Non-pigmented ciliary epithelial cell (primary cell): ENCODE results near the gene MYL10.

Experiments
- DNase-seq: peaks from one replicate; pipeline ENCODE4 v3.0.0-alpha.2; 2010; ENCODE audit warnings: low read depth

MYL10 gene

DNA sequence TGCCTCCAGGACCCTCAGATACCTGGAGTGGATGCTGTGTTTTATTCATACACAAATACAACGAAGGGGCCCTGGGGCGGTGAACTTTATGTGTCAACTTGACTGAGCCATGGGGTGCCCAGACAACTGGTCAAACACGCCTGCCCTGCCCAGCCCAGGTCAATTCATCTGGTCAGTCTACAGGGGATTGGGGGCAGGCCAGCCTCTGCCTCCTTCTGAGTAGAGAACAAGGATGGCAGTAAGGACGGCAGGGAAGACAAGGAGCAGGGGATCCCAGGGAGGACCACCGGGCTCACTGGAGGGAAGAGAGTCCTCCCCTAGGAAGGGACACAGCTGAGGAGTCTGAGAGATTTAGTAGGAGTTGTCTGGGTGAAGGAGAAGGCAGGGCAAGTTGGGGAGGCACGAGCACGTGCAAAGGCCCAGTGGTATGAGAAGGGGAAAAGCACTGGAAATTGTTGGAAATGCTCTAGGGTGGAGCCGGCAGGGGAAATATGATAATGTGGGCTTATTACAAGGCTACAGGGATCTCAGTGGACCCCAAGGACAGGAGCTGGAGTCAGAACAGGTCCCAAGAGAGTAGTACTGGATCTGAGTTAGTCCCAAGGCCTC lies 63.4 kb downstream of the MYL10 start:
- no peak for DNase-seq

DNA sequence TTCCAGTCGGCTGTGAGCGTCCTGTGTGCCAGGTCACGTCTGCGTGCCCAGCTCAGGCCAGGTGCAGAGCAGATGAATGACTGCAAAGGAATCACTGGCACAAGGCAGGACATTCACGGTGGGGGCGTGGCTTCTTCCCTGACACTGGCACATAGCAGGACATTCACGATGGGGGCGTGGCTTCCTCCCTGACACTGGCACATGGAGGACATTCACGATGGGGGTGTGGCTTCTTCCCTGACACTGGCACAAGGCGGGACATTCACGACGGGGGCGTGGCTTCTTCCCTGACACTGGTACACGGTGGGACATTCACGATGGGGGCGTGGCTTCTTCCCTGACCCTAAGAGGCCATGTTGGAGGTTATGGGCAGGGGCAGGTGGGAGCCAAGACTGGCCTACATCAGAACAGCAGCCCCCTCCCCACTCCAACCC lies 64.3 kb downstream of the MYL10 start:
- DNase-seq = no peak

DNA sequence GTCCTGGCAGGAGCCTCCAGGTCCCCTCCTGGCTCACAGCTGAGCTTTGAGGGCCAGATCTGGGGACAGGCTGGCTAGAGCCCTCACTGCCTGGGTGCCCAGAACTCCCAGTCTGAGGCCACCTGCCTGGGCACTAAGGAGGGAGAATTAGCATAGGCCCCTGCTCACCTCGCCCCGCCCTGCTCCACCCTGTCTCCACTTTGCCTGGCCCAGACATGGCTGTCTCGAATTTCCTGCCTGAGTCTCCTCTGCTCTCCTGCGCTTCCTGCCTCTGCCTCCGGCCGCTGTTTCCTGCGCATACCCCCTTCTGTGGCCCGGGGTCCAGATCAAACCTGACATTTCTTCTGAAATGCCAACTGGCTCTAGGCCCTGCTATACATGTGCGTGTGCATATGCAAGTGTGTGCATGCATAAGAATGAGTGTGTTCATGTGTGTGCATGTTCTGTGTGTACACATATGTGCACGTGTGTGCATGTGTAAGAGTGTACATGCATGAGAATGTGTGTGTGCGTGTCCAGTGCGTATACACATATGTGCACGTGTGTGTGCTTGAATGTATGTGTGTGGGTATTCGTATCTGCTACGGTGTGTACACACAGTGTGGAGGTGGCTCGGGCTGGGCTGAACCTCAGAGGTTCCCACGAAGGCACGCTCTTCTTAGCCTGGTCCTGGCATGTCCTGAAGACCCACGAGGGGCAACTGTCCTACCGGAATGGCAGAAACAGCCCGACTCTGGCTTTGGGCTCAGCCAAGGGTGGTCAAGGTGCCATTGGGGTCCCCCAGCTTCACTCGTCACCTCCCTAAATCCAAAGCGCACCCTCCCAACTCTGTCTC lies 64.9 kb downstream of the MYL10 start:
- no peak for DNase-seq
